Smooth muscle cell (in vitro differentiated cells): ENCODE results near the gene RTN4R. TPM values are rescaled to one million over a fixed set of nuclear protein-coding genes. Genes with fewer than 3 reads are reported as not detected.

Experiments
- DNase-seq: peaks from one replicate; lab custom pipeline; 2025; ENCODE audit not compliant: unreplicated experiment; lab: John Stamatoyannopoulos, UW
- H2AFZ ChIP-seq: fragments of 200-600 bp; sonication (generic); 2 replicates; pipeline ENCODE4 v1.6.0; 2016; ENCODE audit warnings: antibody characterized with exemption, low read depth, mild to moderate bottlenecking
- H3F3A ChIP-seq: fragments of 200-600 bp; sonication (generic); 2 replicates; pipeline ENCODE4 v1.6.0; 2017; ENCODE audit warnings: antibody characterized with exemption, low read depth
- H3K27ac ChIP-seq: fragments of 200-600 bp; sonication (generic); 2 replicates; pipeline ENCODE4 v1.5.1; 2016; ENCODE audit warnings: low read depth, mild to moderate bottlenecking
- H3K27me3 ChIP-seq: fragments of 200-600 bp; sonication (generic); 2 replicates; pipeline ENCODE4 v1.6.1; 2016; ENCODE audit warnings: low read depth, mild to moderate bottlenecking
- H3K36me3 ChIP-seq: fragments of 200-600 bp; sonication (generic); 2 replicates; pipeline ENCODE4 v1.5.1; 2016; ENCODE audit warnings: low read depth
- H3K4me1 ChIP-seq: fragments of 200-600 bp; sonication (generic); 2 replicates; pipeline ENCODE4 v1.5.1; 2016; ENCODE audit warnings: low read depth
- H3K4me2 ChIP-seq: fragments of 200-600 bp; sonication (generic); 2 replicates; pipeline ENCODE4 v1.6.0; 2016; ENCODE audit warnings: mild to moderate bottlenecking
- H3K4me3 ChIP-seq: fragments of 200-600 bp; sonication (generic); 2 replicates; pipeline ENCODE4 v1.5.1; 2016; ENCODE audit warnings: mild to moderate bottlenecking
- H3K79me2 ChIP-seq: fragments of 200-600 bp; sonication (generic); 2 replicates; pipeline ENCODE4 v1.6.0; 2016; ENCODE audit warnings: low read depth, mild to moderate bottlenecking
- H3K9ac ChIP-seq: fragments of 200-600 bp; sonication (generic); 2 replicates; pipeline ENCODE4 v1.6.0; 2016; ENCODE audit warnings: low read depth
- H3K9me3 ChIP-seq: fragments of 200-600 bp; sonication (generic); replicated peaks from 2 replicates; pipeline ENCODE4 v1.5.1; 2016; ENCODE audit warnings: low read depth
- H4K20me1 ChIP-seq: fragments of 200-600 bp; sonication (generic); 2 replicates; pipeline ENCODE4 v1.6.0; 2016; ENCODE audit warnings: low read depth
- WGBS: methylation state at CpG from one replicate; pipeline ENCODE4 v1.1.7; 2016; ENCODE audit warnings: low lambda C conversion rate; 5-methylcytosine and 5-hydroxymethylcytosine counted together
- polyA plus RNA-seq: library from polyadenylated mRNA; unstranded; fragments of >200 nt; fragmentation: Nextera tagmentation; extraction: Ambion mirVana; gene quantifications from 2 replicates; pipeline ENCODE4 v1.2.1, GENCODE V29; 2016
- total RNA-seq: library from RNA; depleted of rRNA; stranded (reverse); fragments of >200 nt; gene quantifications from 2 replicates; pipeline ENCODE4 v1.2.3, GENCODE V29; 2014
- TF ChIP-seq, protein P1 (sequence below): fragments of 200-600 bp; sonication (generic); IDR thresholded peaks from 2 replicates; pipeline ENCODE4 v1.5.1; 2017; ENCODE audit warnings: borderline replicate concordance, mild to moderate bottlenecking, antibody characterized with exemption; ENCODE audit not compliant: insufficient read depth, poor library complexity, severe bottlenecking

RTN4R gene
- total and polyA plus RNA-seq, 2 experiments from 2014 or later: 1.8 to 4.7 TPM

GRCh38 chr22:20219667-20220628 lies 48.2 kb downstream of the RTN4R start:
- 91% methylated on average over 10 of the region's 10 CpGs for WGBS
- H3K79me2 ChIP-seq: no peaks in the 10 kb centered on the region
- H4K20me1 ChIP-seq: no peaks in the 10 kb centered on the region
- H3K9ac ChIP-seq: no peak overlapping the region
- no peaks in the 10 kb centered on the region for H3K4me1 ChIP-seq
- DNase-seq: no peak
- no peak overlapping the region for H3K27ac ChIP-seq
- H3K9me3 ChIP-seq: no peaks in the 10 kb centered on the region
- H3K36me3 ChIP-seq: no peaks in the 10 kb centered on the region
- TF ChIP-seq, protein P1, sequence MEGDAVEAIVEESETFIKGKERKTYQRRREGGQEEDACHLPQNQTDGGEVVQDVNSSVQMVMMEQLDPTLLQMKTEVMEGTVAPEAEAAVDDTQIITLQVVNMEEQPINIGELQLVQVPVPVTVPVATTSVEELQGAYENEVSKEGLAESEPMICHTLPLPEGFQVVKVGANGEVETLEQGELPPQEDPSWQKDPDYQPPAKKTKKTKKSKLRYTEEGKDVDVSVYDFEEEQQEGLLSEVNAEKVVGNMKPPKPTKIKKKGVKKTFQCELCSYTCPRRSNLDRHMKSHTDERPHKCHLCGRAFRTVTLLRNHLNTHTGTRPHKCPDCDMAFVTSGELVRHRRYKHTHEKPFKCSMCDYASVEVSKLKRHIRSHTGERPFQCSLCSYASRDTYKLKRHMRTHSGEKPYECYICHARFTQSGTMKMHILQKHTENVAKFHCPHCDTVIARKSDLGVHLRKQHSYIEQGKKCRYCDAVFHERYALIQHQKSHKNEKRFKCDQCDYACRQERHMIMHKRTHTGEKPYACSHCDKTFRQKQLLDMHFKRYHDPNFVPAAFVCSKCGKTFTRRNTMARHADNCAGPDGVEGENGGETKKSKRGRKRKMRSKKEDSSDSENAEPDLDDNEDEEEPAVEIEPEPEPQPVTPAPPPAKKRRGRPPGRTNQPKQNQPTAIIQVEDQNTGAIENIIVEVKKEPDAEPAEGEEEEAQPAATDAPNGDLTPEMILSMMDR: no peak
- H3K4me3 ChIP-seq: no peak overlapping the region
- no peaks in the 10 kb centered on the region for H3F3A ChIP-seq
- H3K27me3 ChIP-seq: no peaks in the 10 kb centered on the region
- no peak overlapping the region for H3K4me2 ChIP-seq
- no peak overlapping the region for H2AFZ ChIP-seq

GRCh38 chr22:20218987-20219386 lies 49.1 kb downstream of the RTN4R start:
- Histone ChIP-seq H3K4me2 (no peak overlapping the region), H3K9ac (no peak overlapping the region), H3F3A (no peaks in the 10 kb centered on the region), H2AFZ (no peak overlapping the region), H3K27ac (no peak overlapping the region), H3K4me3 (no peak overlapping the region), H4K20me1 (no peaks in the 10 kb centered on the region), H3K79me2 (no peaks in the 10 kb centered on the region), H3K36me3 (no peaks in the 10 kb centered on the region), H3K9me3 (no peaks in the 10 kb centered on the region), H3K27me3 (no peaks in the 10 kb centered on the region), H3K4me1 (no peaks in the 10 kb centered on the region)
- DNase-seq: no peak
- TF ChIP-seq, protein P1: no peak
- 92% methylated on average over 7 of the region's 7 CpGs for WGBS

- Histone ChIP-seq H3K4me1 (no peaks in the 10 kb centered on the region), H3K9ac (no peak overlapping the region), H3K27ac (no peak overlapping the region), H2AFZ (no peak overlapping the region), H3K79me2 (no peaks in the 10 kb centered on the region), H3K4me2 (no peak overlapping the region), H4K20me1 (no peaks in the 10 kb centered on the region), H3K9me3 (no peaks in the 10 kb centered on the region), H3K36me3 (no peaks in the 10 kb centered on the region), H3K27me3 (no peaks in the 10 kb centered on the region), H3F3A (no peaks in the 10 kb centered on the region), H3K4me3 (no peak overlapping the region)
- WGBS: 87% methylated on average over 14 of the region's 14 CpGs
- DNase-seq: no peak
- TF ChIP-seq, protein P1: no peak
Measured at GRCh38 chr22:20218326-20218872, 49.7 kb downstream of the RTN4R start.
